Measurements from ENCODE around the gene ATPAF1. TPM values are rescaled to one million over a fixed set of nuclear protein-coding genes. Genes with fewer than 3 reads are reported as not detected.

Gene ATPAF1
- polyA plus RNA-seq, 2 of the 4 experiments (the other 2 are of a cell fraction) = 28.9 to 63.7 TPM

DNA sequence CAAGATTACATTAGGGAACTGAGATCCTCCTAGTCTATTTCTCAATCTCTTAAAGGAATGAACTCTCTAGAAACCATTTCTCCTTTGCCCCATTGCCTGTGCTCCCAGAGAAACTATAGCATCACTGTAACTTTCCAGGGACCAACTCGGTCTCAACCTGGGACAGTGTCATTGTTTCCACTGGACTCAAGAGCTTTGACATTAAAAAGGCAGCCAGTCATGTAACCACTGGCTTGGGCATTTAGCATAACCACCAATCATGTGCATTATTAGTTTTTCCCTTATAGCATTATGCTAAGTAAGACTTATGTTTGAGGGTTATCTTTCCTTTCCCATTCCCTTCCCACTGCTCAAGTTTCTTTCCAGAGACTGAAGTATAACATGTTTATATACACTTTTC lies 21.7 kb upstream of the ATPAF1 start (continued):
- TF ChIP-seq, protein P1, sequence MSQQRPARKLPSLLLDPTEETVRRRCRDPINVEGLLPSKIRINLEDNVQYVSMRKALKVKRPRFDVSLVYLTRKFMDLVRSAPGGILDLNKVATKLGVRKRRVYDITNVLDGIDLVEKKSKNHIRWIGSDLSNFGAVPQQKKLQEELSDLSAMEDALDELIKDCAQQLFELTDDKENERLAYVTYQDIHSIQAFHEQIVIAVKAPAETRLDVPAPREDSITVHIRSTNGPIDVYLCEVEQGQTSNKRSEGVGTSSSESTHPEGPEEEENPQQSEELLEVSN (IDR thresholded peaks at IDR 0.05; ENCODE audit: borderline replicate concordance, low read depth) = no peak
- TF ChIP-seq, protein P2, sequence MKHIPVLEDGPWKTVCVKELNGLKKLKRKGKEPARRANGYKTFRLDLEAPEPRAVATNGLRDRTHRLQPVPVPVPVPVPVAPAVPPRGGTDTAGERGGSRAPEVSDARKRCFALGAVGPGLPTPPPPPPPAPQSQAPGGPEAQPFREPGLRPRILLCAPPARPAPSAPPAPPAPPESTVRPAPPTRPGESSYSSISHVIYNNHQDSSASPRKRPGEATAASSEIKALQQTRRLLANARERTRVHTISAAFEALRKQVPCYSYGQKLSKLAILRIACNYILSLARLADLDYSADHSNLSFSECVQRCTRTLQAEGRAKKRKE (CRISPR knock-in tag; IDR thresholded peaks at IDR 0.05; ENCODE audit: low read depth) = no peak
- TF ChIP-seq JUN (IDR thresholded peaks at IDR 0.05) (no peak), EHMT2 (IDR thresholded peaks at IDR 0.05; ENCODE audit: low read depth) (no peak), USF2 (IDR thresholded peaks at IDR 0.05) (no peak), EP300 (IDR thresholded peaks at IDR 0.05) (no peak)
- TF ChIP-seq, protein P3, sequence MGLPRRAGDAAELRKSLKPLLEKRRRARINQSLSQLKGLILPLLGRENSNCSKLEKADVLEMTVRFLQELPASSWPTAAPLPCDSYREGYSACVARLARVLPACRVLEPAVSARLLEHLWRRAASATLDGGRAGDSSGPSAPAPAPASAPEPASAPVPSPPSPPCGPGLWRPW (IDR thresholded peaks at IDR 0.05) = no peak

DNA sequence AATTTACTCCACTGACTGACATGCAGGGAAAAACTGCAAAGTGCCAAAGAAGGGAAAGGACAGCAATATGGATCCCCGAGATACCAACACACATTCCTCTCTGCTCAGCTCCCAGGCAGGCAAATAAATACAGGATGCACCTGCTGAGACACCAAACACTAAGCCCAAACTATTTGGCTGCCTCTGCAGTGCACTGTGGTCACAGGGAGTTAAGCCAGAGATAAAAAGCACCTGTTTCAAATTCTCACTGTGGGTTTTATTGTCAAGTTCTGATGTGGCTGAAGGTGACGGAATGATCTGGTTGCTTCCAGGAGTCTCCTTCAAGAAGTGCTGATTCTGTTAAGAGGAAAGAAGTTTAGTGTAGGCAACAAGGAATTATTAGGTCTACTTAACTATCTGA lies 21.2 kb upstream of the ATPAF1 start:
- H3K4me3 ChIP-seq = no peak overlapping the region
- ChIA-PET POLR2A (no interaction called here), CTCF (no interaction called here)
- no peak overlapping the region for H3K27ac ChIP-seq
- no peak for DNase-seq (ENCODE audit: low read depth in 1 of 2, low spot score in 1 of 2)
- no peaks in the 10 kb centered on the region for H3K4me1 ChIP-seq
- no peak overlapping the region for H3K4me2 ChIP-seq
- H3K9me3 ChIP-seq = no peaks in the 10 kb centered on the region
- TF ChIP-seq HDAC2 (IDR thresholded peaks at IDR 0.05) (no peak), CEBPB (IDR thresholded peaks at IDR 0.05) (no peak), RFX5 (IDR thresholded peaks at IDR 0.05) (no peak), FOSL2 (IDR thresholded peaks at IDR 0.05) (no peak), FOSL2 (CRISPR knock-in tag; IDR thresholded peaks at IDR 0.05) (no peak), JUNB (IDR thresholded peaks at IDR 0.05) (no peak), HOXA7 (CRISPR knock-in tag; IDR thresholded peaks at IDR 0.05) (no peak), CHD2 (IDR thresholded peaks at IDR 0.05; ENCODE audit: low read length, partially characterized antibody) (no peak), HEYL (CRISPR knock-in tag; IDR thresholded peaks at IDR 0.05) (no peak), NFE2L2 (conservative IDR thresholded peaks at IDR 0.05; ENCODE audit: low read length) (no peak), MYC (IDR thresholded peaks at IDR 0.05; ENCODE audit: borderline replicate concordance, low read length) (no peak), PHF8 (IDR thresholded peaks at IDR 0.05; ENCODE audit: borderline replicate concordance, low read depth) (no peak), CBX2 (IDR thresholded peaks at IDR 0.05; ENCODE audit: borderline replicate concordance, low read depth) (no peak), MAZ (IDR thresholded peaks at IDR 0.05; ENCODE audit: borderline replicate concordance, low read depth, low read length) (no peak), ZSCAN20 (CRISPR knock-in tag; IDR thresholded peaks at IDR 0.05) (no peak), SMC3 (IDR thresholded peaks at IDR 0.05) (no peak), KDM5A (IDR thresholded peaks at IDR 0.05) (no peak), EHF (CRISPR knock-in tag; IDR thresholded peaks at IDR 0.05) (no peak)
- TF ChIP-seq, protein P3 (IDR thresholded peaks at IDR 0.05) = no peak
- TF ChIP-seq, protein P4, sequence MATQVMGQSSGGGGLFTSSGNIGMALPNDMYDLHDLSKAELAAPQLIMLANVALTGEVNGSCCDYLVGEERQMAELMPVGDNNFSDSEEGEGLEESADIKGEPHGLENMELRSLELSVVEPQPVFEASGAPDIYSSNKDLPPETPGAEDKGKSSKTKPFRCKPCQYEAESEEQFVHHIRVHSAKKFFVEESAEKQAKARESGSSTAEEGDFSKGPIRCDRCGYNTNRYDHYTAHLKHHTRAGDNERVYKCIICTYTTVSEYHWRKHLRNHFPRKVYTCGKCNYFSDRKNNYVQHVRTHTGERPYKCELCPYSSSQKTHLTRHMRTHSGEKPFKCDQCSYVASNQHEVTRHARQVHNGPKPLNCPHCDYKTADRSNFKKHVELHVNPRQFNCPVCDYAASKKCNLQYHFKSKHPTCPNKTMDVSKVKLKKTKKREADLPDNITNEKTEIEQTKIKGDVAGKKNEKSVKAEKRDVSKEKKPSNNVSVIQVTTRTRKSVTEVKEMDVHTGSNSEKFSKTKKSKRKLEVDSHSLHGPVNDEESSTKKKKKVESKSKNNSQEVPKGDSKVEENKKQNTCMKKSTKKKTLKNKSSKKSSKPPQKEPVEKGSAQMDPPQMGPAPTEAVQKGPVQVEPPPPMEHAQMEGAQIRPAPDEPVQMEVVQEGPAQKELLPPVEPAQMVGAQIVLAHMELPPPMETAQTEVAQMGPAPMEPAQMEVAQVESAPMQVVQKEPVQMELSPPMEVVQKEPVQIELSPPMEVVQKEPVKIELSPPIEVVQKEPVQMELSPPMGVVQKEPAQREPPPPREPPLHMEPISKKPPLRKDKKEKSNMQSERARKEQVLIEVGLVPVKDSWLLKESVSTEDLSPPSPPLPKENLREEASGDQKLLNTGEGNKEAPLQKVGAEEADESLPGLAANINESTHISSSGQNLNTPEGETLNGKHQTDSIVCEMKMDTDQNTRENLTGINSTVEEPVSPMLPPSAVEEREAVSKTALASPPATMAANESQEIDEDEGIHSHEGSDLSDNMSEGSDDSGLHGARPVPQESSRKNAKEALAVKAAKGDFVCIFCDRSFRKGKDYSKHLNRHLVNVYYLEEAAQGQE (IDR thresholded peaks at IDR 0.05) = no peak
- WGBS (ENCODE audit: missing lambda C conversion rate) = 87% methylated on average over 2 of the region's 2 CpGs
- no peak for ATAC-seq
- no peak for FAIRE-seq
